SK-N-SH (cell line): ENCODE results near the gene MAN2A2. TPM values are rescaled to one million over a fixed set of nuclear protein-coding genes. Genes with fewer than 3 reads are reported as not detected.

ENCODE experiments used
- CTCF ChIA-PET: fragments of 300-600, 350-600 bp; formaldehyde crosslinking; extraction: SDS; loops from one replicate; lab custom pipeline; 2021; lab: Yijun Ruan, JAX
- POLR2A ChIA-PET: fragments of 350-600 bp; sonication (Branson Sonifier 250); formaldehyde crosslinking; extraction: SDS; loops from one replicate; lab custom pipeline; 2020; ENCODE audit warnings: antibody characterized with exemption, inconsistent platforms; lab: Yijun Ruan, JAX
- DNase-seq: peaks from one replicate; pipeline ENCODE4 v3.0.0; 2012
- H2AFZ ChIP-seq: fragments of 200-600 bp; sonication (generic); 2 replicates; pipeline ENCODE4 v1.8.1; 2016; ENCODE audit warnings: antibody characterized with exemption, mild to moderate bottlenecking, low read depth
- H3F3A ChIP-seq: fragments of 200-600 bp; sonication (generic); replicated peaks from 2 replicates; pipeline ENCODE3; 2016; ENCODE audit warnings: antibody characterized with exemption, mild to moderate bottlenecking; ENCODE audit not compliant: insufficient read depth
- H3K27ac ChIP-seq, 2 experiments: fragments of 200-500 bp in 1 of 2; fragments of 200-600 bp in 1 of 2; sonication (Bioruptor generic) in 1 of 2; sonication (generic), shearing (Covaris generic) in 1 of 2; 2 replicates each; pipeline versions ENCODE4 v1.5.1 to v1.6.1; 2014 to 2016; ENCODE audit warnings: low read depth in 2 of 2, inconsistent platforms in 1 of 2, low read length in 1 of 2, mild to moderate bottlenecking in 1 of 2, mixed read lengths in 1 of 2
- H3K27me3 ChIP-seq: fragments of 200-600 bp; sonication (generic), shearing (Covaris generic); 2 replicates; pipeline ENCODE4 v1.6.1; 2016; ENCODE audit warnings: mixed run types; ENCODE audit not compliant: insufficient read depth
- H3K36me3 ChIP-seq, 2 experiments: fragments of 200-500 bp in 1 of 2; fragments of 200-600 bp in 1 of 2; sonication (Bioruptor generic) in 1 of 2; sonication (generic) in 1 of 2; replicated peaks in 1 of 2; 2 replicates each; pipeline versions ENCODE3 to v1.5.1; 2014 to 2016; ENCODE audit warnings: low read length in 1 of 2, mild to moderate bottlenecking in 1 of 2; ENCODE audit not compliant: insufficient read depth in 2 of 2, control insufficient read depth in 1 of 2
- H3K4me1 ChIP-seq, 2 experiments: fragments of 200-500 bp in 1 of 2; fragments of 200-600 bp in 1 of 2; sonication (Bioruptor generic) in 1 of 2; sonication (generic), shearing (Covaris generic) in 1 of 2; 2 replicates each; pipeline versions ENCODE4 v1.5.1 to v1.6.1; 2014 to 2016; ENCODE audit warnings: low read depth in 1 of 2, low read length in 1 of 2, mixed run types in 1 of 2; ENCODE audit not compliant: insufficient read depth in 2 of 2, control insufficient read depth in 1 of 2
- H3K4me2 ChIP-seq: fragments of 200-600 bp; sonication (generic), shearing (Covaris generic); 2 replicates; pipeline ENCODE4 v1.6.1; 2017; ENCODE audit warnings: mixed run types
- H3K4me3 ChIP-seq, 2 experiments: fragments of 200-500 bp in 1 of 2; fragments of 200-600 bp in 1 of 2; sonication (Bioruptor generic) in 1 of 2; sonication (generic), shearing (Covaris generic) in 1 of 2; 2 replicates each; pipeline versions ENCODE4 v1.5.1 to v1.8.1; 2014 to 2016; ENCODE audit warnings: low read depth in 2 of 2, inconsistent platforms in 1 of 2, low read length in 1 of 2, mild to moderate bottlenecking in 1 of 2, mixed read lengths in 1 of 2, moderate library complexity in 1 of 2
- H3K79me2 ChIP-seq: fragments of 200-600 bp; sonication (generic); 2 replicates; pipeline ENCODE4 v1.8.1; 2017; ENCODE audit warnings: mild to moderate bottlenecking; ENCODE audit not compliant: insufficient read depth
- H3K9ac ChIP-seq: fragments of 200-600 bp; sonication (generic); 2 replicates; pipeline ENCODE4 v1.6.1; 2017; ENCODE audit warnings: mixed run types
- H3K9me2 ChIP-seq: fragments of 200-600 bp; sonication (generic); 2 replicates; pipeline ENCODE4 v1.6.1; 2017; ENCODE audit warnings: mixed run types
- H3K9me3 ChIP-seq: fragments of 200-600 bp; sonication (generic); 2 replicates; pipeline ENCODE4 v1.6.1; 2017; ENCODE audit warnings: mixed run types, mild to moderate bottlenecking, moderate library complexity
- H4K20me1 ChIP-seq: fragments of 200-600 bp; sonication (generic); 2 replicates; pipeline ENCODE4 v1.6.1; 2017; ENCODE audit warnings: mild to moderate bottlenecking, mixed run types; ENCODE audit not compliant: insufficient read depth
- GABPA ChIP-seq: IDR thresholded peaks from 2 replicates; pipeline ENCODE4 v1.4.0; 2012; ENCODE audit warnings: low read depth, mild to moderate bottlenecking
- GATA2 ChIP-seq: sonication (generic); formaldehyde crosslinking; IDR thresholded peaks from 2 replicates; pipeline ENCODE4 v1.5.0; 2020; ENCODE audit warnings: mild to moderate bottlenecking, missing genetic modification reagents
- MAX ChIP-seq: IDR thresholded peaks from 2 replicates; pipeline ENCODE4 v1.4.0; 2012; ENCODE audit warnings: low read depth
- MEF2A ChIP-seq: IDR thresholded peaks from 2 replicates; pipeline ENCODE4 v1.4.0; 2012; ENCODE audit warnings: low read depth, borderline replicate concordance
- MXI1 ChIP-seq: IDR thresholded peaks from 2 replicates; pipeline ENCODE4 v1.6.1; 2012; ENCODE audit warnings: mild to moderate bottlenecking, low read depth, low read length, improper control_type of control experiment
- PBX3 ChIP-seq: IDR thresholded peaks from 2 replicates; pipeline ENCODE4; 2012
- POLR2AphosphoS5 ChIP-seq: IDR thresholded peaks from 2 replicates; pipeline ENCODE4 v1.6.1; 2012; ENCODE audit warnings: low read depth, low read length
- RAD21 ChIP-seq: IDR thresholded peaks from 2 replicates; pipeline ENCODE4 v1.6.1; 2012; ENCODE audit warnings: mild to moderate bottlenecking, low read length
- REST ChIP-seq: IDR thresholded peaks from 2 replicates; pipeline ENCODE4 v1.6.1; 2012; ENCODE audit warnings: mild to moderate bottlenecking, low read depth, low read length, moderate library complexity
- SMC3 ChIP-seq: IDR thresholded peaks from 2 replicates; pipeline ENCODE4 v1.6.1; 2012; ENCODE audit warnings: low read depth, low read length, improper control_type of control experiment
- TEAD4 ChIP-seq: IDR thresholded peaks from 2 replicates; pipeline ENCODE4 v1.4.0; 2012; ENCODE audit warnings: mild to moderate bottlenecking, borderline replicate concordance; ENCODE audit not compliant: insufficient read depth
- USF1 ChIP-seq: IDR thresholded peaks from 2 replicates; pipeline ENCODE4 v1.4.0; 2012; ENCODE audit warnings: low read depth, borderline replicate concordance
- USF2 ChIP-seq: fragments of 150-350 bp; IDR thresholded peaks from 2 replicates; pipeline ENCODE4 v1.6.1; 2017; ENCODE audit warnings: antibody characterized with exemption, low read length, low read depth, borderline replicate concordance
- WGBS: methylation state at CpG from one replicate; pipeline ENCODE4 v1.1.6; 2017; ENCODE audit warnings: low lambda C conversion rate; 5-methylcytosine and 5-hydroxymethylcytosine counted together
- polyA plus RNA-seq, 3 experiments: library from polyadenylated mRNA; depleted of rRNA; stranded (reverse); fragments of >200 nt; gene quantifications; 2 replicates each; pipeline ENCODE4 v1.2.3, GENCODE V29; 2012

Gene MAN2A2
- polyA plus RNA-seq, 1 of the 3 experiments (the other 2 are of a cell fraction), result 35.0 TPM

GRCh38 chr15:90909976-90910375 is 6.9 kb downstream of the MAN2A2 start:
- WGBS, result 97% methylated on average over 8 of the region's 8 CpGs
- POLR2A ChIA-PET, result no interaction called here

More at GRCh38 chr15:90909976-90910375, 6.9 kb downstream of the MAN2A2 start:
- H3K9ac ChIP-seq, result no peak overlapping the region
- H3K9me2 ChIP-seq, result no peaks in the 10 kb centered on the region
- H3F3A ChIP-seq, result no peaks in the 10 kb centered on the region
- no peak overlapping the region for H3K27ac ChIP-seq
- H3K36me3 ChIP-seq, result peaks cover 0 to 68% of the 10 kb centered on the region in 2 experiments
- TF ChIP-seq POLR2AphosphoS5 (no peak), SMC3 (no peak), USF1 (no peak), TEAD4 (no peak), RAD21 (no peak), GATA2 (no peak), USF2 (no peak), PBX3 (no peak), MXI1 (no peak), GABPA (no peak), MAX (no peak), MEF2A (no peak), REST (no peak)
- H3K27me3 ChIP-seq, result no peaks in the 10 kb centered on the region
- H4K20me1 ChIP-seq, result no peaks in the 10 kb centered on the region
- CTCF ChIA-PET, result interaction anchor here (0.7 to 1.5 kb wide), 3 partner anchors 22 to 57 kb away, joined by 3 to 8 read pairs (median 4); partner anchors contain the start of gene HDDC3
- DNase-seq, result no peak
- no peak overlapping the region for H3K4me2 ChIP-seq
- no peaks in the 10 kb centered on the region for H3K79me2 ChIP-seq
- no peak overlapping the region for H3K4me3 ChIP-seq
- no peaks in the 10 kb centered on the region for H3K4me1 ChIP-seq
- H2AFZ ChIP-seq, result no peak overlapping the region
- no peaks in the 10 kb centered on the region for H3K9me3 ChIP-seq
